DMS153 treated with DMSO at 0.1 percent for 48 hours (cell line): ENCODE results near the gene RNF166.

Experiments used
- DNase-seq: peaks from one replicate; lab custom pipeline; 2025; ENCODE audit not compliant: unreplicated experiment; lab: John Stamatoyannopoulos, UW

RNF166 gene

DNA sequence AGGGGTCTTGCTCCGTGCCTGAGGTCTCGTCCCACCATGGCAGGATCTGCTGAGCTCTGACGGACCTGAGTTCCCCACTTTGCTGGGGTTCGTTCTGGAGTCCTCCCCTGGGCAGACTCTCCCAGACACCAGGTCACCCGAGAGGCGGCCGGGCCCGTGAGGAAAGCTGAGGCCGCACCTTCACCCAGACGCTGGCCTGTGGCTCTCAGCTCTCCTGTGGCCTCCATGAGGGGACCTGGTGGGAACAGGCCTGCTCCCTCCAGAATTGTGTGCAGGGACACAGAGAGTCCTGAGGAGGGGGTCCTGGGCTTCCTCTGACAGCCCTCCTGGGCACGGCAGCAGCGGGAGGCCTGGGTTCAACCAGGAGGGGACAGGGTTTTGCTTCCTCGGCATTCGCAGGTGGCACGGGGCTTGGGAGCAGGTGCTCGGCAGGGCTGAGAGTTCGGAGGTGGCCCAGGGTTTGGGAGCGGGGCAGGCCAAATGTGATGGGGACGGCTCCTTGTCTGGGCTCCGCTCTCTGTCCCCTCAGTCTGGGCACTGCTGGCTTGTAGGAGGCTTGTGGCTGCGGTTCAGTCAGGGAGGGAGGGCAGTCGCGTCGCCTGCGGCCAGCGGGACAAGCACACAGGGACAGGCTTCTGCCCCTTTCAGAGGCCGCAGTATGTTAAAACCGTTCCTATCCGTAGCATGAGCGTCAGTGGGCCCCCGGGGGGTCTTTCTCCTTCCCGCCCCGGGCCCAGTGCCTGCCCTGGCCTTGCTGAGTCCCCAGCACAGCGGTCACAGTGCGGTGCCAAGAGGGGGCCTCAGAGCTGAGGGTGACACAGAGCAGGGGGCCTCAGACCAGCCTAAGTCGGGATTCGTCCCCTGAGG lies 11.8 kb downstream of the RNF166 start:
- no peak for DNase-seq

DNA sequence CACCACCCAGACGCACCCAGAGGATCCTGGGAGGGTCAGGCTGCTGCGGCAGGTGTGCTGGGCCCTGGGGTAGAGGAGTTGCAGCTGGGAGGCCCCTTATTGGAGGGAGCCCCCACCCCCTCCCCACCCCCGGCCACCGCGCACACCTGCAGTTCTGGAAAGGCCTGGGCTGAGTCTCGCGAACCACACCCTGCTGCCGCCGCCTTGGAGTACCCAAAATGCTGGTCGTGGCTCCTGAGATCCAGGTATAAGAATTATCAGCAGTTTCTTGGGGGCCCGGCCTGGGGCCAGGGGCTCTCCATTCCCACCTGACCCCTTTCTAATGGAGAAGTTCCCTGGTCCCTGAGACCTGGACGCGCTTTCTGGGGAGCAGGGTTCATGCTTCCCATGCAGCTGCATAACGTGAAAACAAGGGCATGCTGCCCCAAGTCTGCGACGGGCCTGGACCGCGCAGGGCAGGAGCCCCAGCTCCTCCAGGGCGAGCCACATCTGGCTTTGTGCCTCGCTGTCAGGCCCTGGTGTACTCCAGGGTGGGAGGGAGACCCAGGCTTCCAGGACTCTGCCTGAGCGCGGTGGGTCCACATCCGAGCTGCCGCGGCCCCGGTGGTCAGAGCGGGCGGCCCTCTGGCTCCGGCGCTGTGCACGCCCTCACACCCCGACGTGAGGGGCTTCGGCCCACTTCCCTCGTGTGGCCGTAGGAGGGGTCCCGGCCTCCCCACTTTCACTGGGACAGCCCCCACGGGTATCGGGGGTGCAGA lies 12.6 kb downstream of the RNF166 start:
- DNase-seq = no peak

DNA sequence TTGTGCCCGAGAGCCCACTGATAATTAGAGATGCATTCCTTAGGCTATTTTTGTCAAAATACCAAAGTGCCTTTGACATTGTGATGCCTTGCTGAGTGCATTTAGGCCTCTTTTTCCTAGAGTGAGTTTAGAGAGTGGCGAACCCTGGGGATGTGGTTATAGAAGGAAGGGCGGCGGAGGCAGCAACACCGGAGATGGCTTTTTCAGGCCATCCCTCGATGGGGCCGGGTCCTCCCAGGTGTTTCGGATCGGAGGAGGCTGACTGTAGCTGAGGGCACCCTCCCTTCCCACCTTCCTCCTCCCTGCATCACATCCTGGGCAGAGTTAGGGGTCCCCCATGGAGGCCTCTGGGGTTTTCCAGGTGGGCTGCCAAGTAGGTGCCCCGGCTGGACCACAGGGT lies 13.3 kb downstream of the RNF166 start:
- DNase-seq = no peak

- DNase-seq = no peak
Observed at GRCh38 chr16:88691924-88692560, 14.2 kb downstream of the RNF166 start.

GRCh38 chr16:88691129-88691813 lies 14.9 kb downstream of the RNF166 start:
- DNase-seq = no peak

- DNase-seq = no peak
Observed at GRCh38 chr16:88690341-88691128, 15.7 kb downstream of the RNF166 start.

DNA sequence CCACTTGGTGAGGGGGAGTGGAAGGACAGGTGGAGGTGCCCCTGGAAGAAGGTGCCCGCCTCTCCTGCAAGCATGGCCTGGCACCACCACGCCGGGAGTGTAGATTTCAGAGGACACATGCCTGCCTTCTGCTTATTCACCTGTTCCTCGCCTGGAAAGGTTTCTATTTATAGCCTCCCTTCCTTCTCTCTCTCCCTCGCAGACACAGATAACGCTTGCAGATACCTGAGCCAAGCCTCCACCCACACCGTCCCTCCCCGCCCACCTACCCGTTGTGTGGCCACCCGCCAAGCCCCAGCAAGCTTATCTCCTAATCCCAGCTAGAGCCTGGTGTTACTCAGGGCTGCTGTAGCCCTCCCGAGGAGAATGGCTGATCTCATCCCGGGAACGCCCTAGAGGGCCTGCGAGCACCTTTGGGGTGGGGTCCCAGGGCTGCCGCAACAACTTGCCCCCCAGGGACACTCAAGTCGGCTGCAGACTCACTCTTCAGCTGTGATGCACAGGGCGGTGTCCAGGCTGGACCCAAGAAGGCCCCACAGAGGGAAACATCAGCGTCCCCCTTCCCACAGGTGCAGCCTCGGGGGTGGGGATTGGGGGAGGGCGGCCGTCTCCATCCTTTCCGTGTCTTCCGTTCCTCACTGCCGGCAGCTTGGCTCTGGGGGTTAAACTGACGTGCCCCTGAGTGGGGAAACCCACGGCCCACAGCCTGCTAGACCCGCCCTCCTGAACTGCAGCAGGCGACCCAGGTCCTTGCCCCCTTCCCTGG lies 18.0 kb downstream of the RNF166 start:
- peak; percentile 78 for DNase-seq

- no peak for DNase-seq
Observed at GRCh38 chr16:88687676-88688012, 18.6 kb downstream of the RNF166 start.

DNA sequence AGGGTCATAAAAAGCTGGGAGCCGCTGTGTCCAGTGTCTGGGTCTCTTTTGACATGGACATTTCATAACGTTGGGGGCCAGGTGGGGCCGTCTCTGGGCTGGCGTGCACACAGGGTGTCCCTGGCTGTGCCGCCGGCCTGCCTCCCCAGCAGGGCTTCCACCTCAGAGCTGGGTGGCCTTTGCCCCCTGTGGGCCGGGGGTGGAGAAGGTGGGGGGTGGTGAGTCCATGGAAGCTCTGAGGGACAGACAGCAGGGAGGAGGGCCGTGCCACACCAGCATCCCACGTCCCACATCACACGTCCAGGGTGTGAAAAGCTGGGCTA lies 19.0 kb downstream of the RNF166 start:
- DNase-seq = no peak

GRCh38 chr16:88686439-88687253 lies 19.6 kb downstream of the RNF166 start, which contains the start of gene SNAI3:
TSS of gene SNAI3 (minus strand) at chr16:88686507. CDS start at chr16:88686406, 101 bp downstream.
- peak; percentile 53 for DNase-seq

DNA sequence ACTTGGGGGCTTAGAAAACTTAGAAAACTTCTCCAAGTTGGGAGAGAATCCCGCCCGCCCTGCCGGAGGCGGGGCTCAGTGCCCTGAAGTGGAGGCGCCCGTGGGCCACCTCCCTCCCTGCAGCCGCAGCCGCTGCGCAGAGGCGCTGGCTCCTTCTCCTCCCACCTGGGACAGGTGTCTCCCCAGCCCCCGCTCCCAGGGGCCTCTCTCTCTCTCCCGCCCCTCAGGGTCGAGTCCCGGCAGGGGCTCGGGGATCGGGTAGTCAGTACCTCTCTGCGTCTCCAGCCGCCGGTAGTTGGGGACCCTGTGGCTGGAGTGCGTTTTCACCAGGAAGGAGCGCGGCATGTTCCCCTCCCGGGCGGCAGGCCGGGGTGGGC lies 20.2 kb downstream of the RNF166 start:
- DNase-seq = no peak

GRCh38 chr16:88685156-88686061 lies 20.8 kb downstream of the RNF166 start:
- no peak for DNase-seq

DNA sequence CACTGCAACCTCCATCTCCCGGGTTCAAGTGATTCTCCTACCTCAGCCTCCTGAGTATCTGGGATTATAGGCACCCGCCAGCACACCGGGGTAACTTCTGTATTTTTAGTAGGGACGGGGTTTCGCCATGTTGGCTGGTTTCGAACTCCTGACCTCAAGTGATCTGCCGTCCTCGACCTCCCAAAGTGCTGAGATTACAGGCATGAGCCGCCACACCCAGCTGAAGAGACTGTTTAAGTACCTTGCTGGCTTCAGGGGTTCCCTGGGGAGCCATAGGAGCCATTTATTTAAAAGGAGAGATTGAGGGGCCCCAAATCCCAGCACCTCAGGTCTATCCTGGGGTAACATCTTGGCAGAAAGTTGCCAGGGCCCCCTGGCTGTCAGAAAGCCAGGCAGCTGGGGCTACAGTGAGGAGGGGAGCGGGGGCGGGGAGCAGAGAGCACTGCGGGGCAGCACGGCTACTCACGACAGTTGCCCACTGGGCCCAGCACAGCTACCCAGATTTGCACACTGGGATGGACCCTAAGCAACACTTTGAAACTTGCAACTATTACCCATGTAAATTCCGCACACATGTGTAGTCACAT lies 21.5 kb downstream of the RNF166 start:
- DNase-seq = no peak

DNA sequence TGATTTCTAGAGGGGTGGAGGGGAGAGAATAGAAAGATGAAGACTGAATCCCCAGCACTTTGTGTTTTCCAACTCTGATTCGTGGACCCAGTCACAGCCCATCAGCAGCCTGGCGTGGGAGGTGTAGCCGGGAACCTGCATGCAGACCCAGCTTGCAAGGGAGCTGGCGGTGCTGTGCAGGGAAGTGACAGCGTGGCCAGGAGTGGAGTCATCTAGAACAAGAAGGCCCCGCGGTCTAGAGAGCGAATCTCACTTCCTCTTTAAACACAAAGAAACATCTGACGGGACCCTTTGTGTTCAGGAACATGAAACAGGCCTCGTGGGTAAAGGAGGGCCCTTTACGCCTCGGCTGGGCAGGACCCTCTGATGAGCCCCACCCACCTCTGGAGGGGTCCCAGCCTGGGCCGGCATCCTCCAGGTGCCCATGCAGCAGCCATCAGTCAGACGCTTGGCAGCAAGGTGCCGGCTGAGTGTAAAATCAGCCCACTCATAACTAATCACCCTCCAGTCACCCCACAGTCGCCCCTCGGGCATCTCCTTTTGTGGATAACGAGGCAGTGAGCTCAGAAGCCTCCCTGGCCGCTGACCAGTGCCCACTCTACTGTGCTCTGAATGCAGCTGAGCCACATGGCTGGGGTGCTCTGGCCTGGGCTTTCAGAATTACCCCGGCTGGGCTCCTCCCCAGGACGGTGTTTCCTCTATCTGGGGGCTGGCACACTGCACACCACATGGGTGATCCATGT lies 24.3 kb downstream of the RNF166 start:
- no peak for DNase-seq

- no peak for DNase-seq
Observed at GRCh38 chr16:88681084-88681680, 25.0 kb downstream of the RNF166 start.

- DNase-seq = no peak
Observed at GRCh38 chr16:88680554-88681083, 25.6 kb downstream of the RNF166 start.
